ENCODE measurements around the gene SURF4.

- TF ChIP-seq CTCF (IDR thresholded peaks at IDR 0.05; ENCODE audit: poor library complexity) (no peak), EZH2 (IDR thresholded peaks at IDR 0.05; ENCODE audit: borderline replicate concordance) (no peak), EZH2phosphoT487 (IDR thresholded peaks at IDR 0.05; ENCODE audit: low read depth, severe bottlenecking, unreplicated experiment) (no peak)
Measured at GRCh38 chr9:133389025-133389557, 13.2 kb upstream of the SURF4 start.

Measured in hepatocyte (in vitro differentiated cells).